Measurements from ENCODE around the gene GPD2. TPM values are rescaled to one million over a fixed set of nuclear protein-coding genes. Genes with fewer than 3 reads are reported as not detected.
A peak's percentile ranks its signal among the peaks of the same experiment; 100 is the strongest.

Gene GPD2
- total RNA-seq (2012; rRNA removed) = 100 and 153 TPM in 2 replicates
- 12.0 and 20.4 TPM in 2 replicates for polyA plus RNA-seq (2012; rRNA removed)
- 2.3 and 4.5 TPM in 2 replicates for polyA plus RNA-seq (2012; cell fraction: cytosol; rRNA removed)
- polyA plus RNA-seq (2012; cell fraction: nucleus; rRNA removed; ENCODE audit: low replicate concordance) = 1.8 and 9.7 TPM in 2 replicates
- percentile 71 among the genes with signal in this experiment for Bru-seq, nascent RNA
- percentile 64 among the genes with signal in this experiment for BruChase-seq, experiment 1, labeled RNA remaining after a 6-hour chase
- BruChase-seq, experiment 2, labeled RNA remaining after a 2-hour chase = percentile 64 among the genes with signal in this experiment
- long read RNA-seq, full-length matches to known transcripts = 8 of 15 reads
- long read RNA-seq, partial matches to known transcripts = 3 of 15 reads
- long read RNA-seq, other reads (novel, unspliced or antisense) = 4 of 15 reads

GRCh38 chr2:156435718-156436496 is at the start of gene GPD2:
Gene GPD2 (plus strand): TSS chr2:156436379. CDS start chr2:156476106, 39,727 bp downstream.
- peak within 1 kb of the TSS; percentile 95 for H3K23ac ChIP-seq (ENCODE audit: low read depth, low read length)
- in situ Hi-C loops (cut with MboI; ENCODE audit: low sequenced_read_pairs) (no loop called here), dilution Hi-C loops (cut with HindIII; ENCODE audit: low sequenced_read_pairs, unreplicated experiment) (no loop called here), intact Hi-C loops (cut with micrococcal nuclease) (loop anchor here (1.0 to 2.0 kb wide), 3 partner anchors 36 to 103 kb away; no protein-coding TSS in a partner anchor)
- peak within 1 kb of the TSS; percentile 79 for H2AK5ac ChIP-seq (ENCODE audit: low read depth, low read length)
- CTCF ChIA-PET = interaction anchor here (0.6 to 1.5 kb wide), 2 partner anchors 26 to 35 kb away, joined by 3 to 4 read pairs; no protein-coding TSS in a partner anchor
- peak within 1 kb of the TSS; percentile 93 for H3K56ac ChIP-seq (ENCODE audit: extremely low read depth, insufficient read depth, low read length)
- H2AK9ac ChIP-seq (replicated peaks; ENCODE audit: low read depth, low read length, poor library complexity) = peak within 1 kb of the TSS; percentile 96
- peak within 1 kb of the TSS; percentile 92 for H4K91ac ChIP-seq (ENCODE audit: insufficient read depth, low read depth, low read length)
- H2BK15ac ChIP-seq (ENCODE audit: low read depth, low read length) = peak within 1 kb of the TSS; percentile 90; the same call in 2 of the 3 replicates
- H3K9me1 ChIP-seq (ENCODE audit: insufficient read depth, low read length) = peaks cover 3% of the 10 kb centered on the region; the same call in 1 of the 2 replicates
- ATAC-seq (ENCODE audit: low read depth) = peak; percentile 95
- H4K20me1 ChIP-seq (ENCODE audit: insufficient read depth, low read length) = no peaks in the 10 kb centered on the region
- H4K8ac ChIP-seq (ENCODE audit: low read depth in 2 of 2, low read length in 2 of 2) = peak within 1 kb of the TSS; percentile 87 to 99
- peak within 1 kb of the TSS; percentile 87 for H3K18ac ChIP-seq (ENCODE audit: low read depth, low read length)
- POLR2A ChIA-PET (ENCODE audit: unreplicated experiment) = no interaction called here
- H3K4me2 ChIP-seq (ENCODE audit: low read depth, low read length) = peak within 1 kb of the TSS; percentile 94
- H2BK20ac ChIP-seq (ENCODE audit: low read depth, low read length) = peak within 1 kb of the TSS; percentile 52; the same call in 1 of the 2 replicates
- H4K5ac ChIP-seq (ENCODE audit: low read depth, low read length) = peak within 1 kb of the TSS; percentile 86
- H3K36me3 ChIP-seq (ENCODE audit: control insufficient read depth, insufficient read depth, low read length) = no peaks in the 10 kb centered on the region
- peaks cover 19 to 36% of the 10 kb centered on the region in 2 experiments for H3K79me1 ChIP-seq (ENCODE audit: low read depth in 1 of 2, low read length in 2 of 2)
- H3K9me3 ChIP-seq (ENCODE audit: control insufficient read depth, insufficient read depth, low read length) = no peaks in the 10 kb centered on the region
- H3K4me1 ChIP-seq (ENCODE audit: control insufficient read depth, insufficient read depth, low read length) = peaks cover 17% of the 10 kb centered on the region
- peak; percentile 55; the same call in 1 of the 2 replicates for TF ChIP-seq POLR2A (IDR thresholded peaks at IDR 0.05; ENCODE audit: low read depth, low read length)
- TF ChIP-seq MXI1 (IDR thresholded peaks at IDR 0.05; ENCODE audit: borderline replicate concordance, low read depth, low read length) = peak; percentile 1; the same call in 1 of the 2 replicates
- peak; percentile 88 for TF ChIP-seq MAZ (IDR thresholded peaks at IDR 0.05; ENCODE audit: borderline replicate concordance, low read depth, low read length)
- no peak for TF ChIP-seq RFX5 (IDR thresholded peaks at IDR 0.05; ENCODE audit: low read depth, low read length)
- peak within 1 kb of the TSS; percentile 90 for H3K9ac ChIP-seq (ENCODE audit: low read depth, low read length)
- H3K27me3 ChIP-seq (ENCODE audit: control insufficient read depth, insufficient read depth, low read length) = no peaks in the 10 kb centered on the region
- peak within 1 kb of the TSS; percentile 72 for H3K4me3 ChIP-seq (ENCODE audit: insufficient read depth, low read depth, low read length)
- H3K14ac ChIP-seq (replicated peaks; ENCODE audit: low read depth, low read length) = peak within 1 kb of the TSS; percentile 86
- peak within 1 kb of the TSS; percentile 80 for H2BK120ac ChIP-seq (ENCODE audit: low read depth, low read length)
- no TSS peak for BruUV-seq (replicated peaks)
- peak within 1 kb of the TSS; percentile 96 for H3K27ac ChIP-seq (ENCODE audit: insufficient read depth, low read length)
- H2BK5ac ChIP-seq (ENCODE audit: low read depth, low read length, poor library complexity, severe bottlenecking) = peak within 1 kb of the TSS; percentile 98
- peak; percentile 82 for DNase-seq
- 3% methylated on average over 14 of the region's 79 CpGs; no CpG with 5 or more reads in 1 of the 2 experiments for WGBS, 2 experiments (ENCODE audit: extremely low coverage in 2 of 2, insufficient read length in 1 of 2)
- H3K4ac ChIP-seq (ENCODE audit: low read depth, low read length) = peak within 1 kb of the TSS; percentile 96
- H2AFZ ChIP-seq (replicated peaks; ENCODE audit: low read length, poor library complexity) = peak within 1 kb of the TSS; percentile 95

Measured in IMR-90 (cell line).